ENCODE measurements around the gene RIMBP3C. TPM values are rescaled to one million over a fixed set of nuclear protein-coding genes. Genes with fewer than 3 reads are reported as not detected.
"Not testable (repeated sequence)": the region's sequence is repeated elsewhere in the genome, so short reads cannot be mapped to it uniquely, and the experiment has no call there.

RIMBP3C gene
- 0.08 TPM for total RNA-seq
- long read RNA-seq = 0 reads

GRCh38 chr22:21551361-21551760 lies at the start of gene RIMBP3C:
TSS of gene RIMBP3C (minus strand) at chr22:21551461. CDS start at chr22:21550976, 485 bp downstream.
- intact Hi-C loops (cut with DNase I); DNase-seq (ENCODE audit: low spot score): not testable (repeated sequence)

- intact Hi-C loops (cut with DNase I) = no loop called here
- no peak for DNase-seq (ENCODE audit: low spot score)
These were observed 48.0 kb upstream of the RIMBP3C start for GRCh38 chr22:21599053-21599893.

GRCh38 chr22:21598302-21598701 lies 47.0 kb upstream of the RIMBP3C start:
- DNase-seq (ENCODE audit: low spot score) = no peak
- intact Hi-C loops (cut with DNase I) = no loop called here

- DNase-seq (ENCODE audit: low spot score); intact Hi-C loops (cut with DNase I): not testable (repeated sequence)
These were observed 45.3 kb upstream of the RIMBP3C start for GRCh38 chr22:21596356-21597135.

GRCh38 chr22:21594865-21595452 lies 43.7 kb upstream of the RIMBP3C start:
- intact Hi-C loops (cut with DNase I) = loop anchor here (5.0 kb wide), 1 partner anchor 32 kb away; no protein-coding TSS in a partner anchor
- DNase-seq (ENCODE audit: low spot score) = no peak

- peak; percentile 79 for DNase-seq (ENCODE audit: low spot score)
- intact Hi-C loops (cut with DNase I) = loop anchor here (5.0 kb wide), 1 partner anchor 34 kb away; no protein-coding TSS in a partner anchor
These were observed 42.4 kb upstream of the RIMBP3C start for GRCh38 chr22:21593406-21594232.

GRCh38 chr22:21592422-21592821 lies 41.2 kb upstream of the RIMBP3C start:
- DNase-seq (ENCODE audit: low spot score) = no peak
- intact Hi-C loops (cut with DNase I) = loop anchor here (5.0 kb wide), 1 partner anchor 35 kb away; no protein-coding TSS in a partner anchor

GRCh38 chr22:21591695-21592094 lies 40.4 kb upstream of the RIMBP3C start:
- no peak for DNase-seq (ENCODE audit: low spot score)
- intact Hi-C loops (cut with DNase I) = loop anchor here (5.0 kb wide), 1 partner anchor 36 kb away; no protein-coding TSS in a partner anchor

GRCh38 chr22:21590809-21591641 lies 39.8 kb upstream of the RIMBP3C start:
- no peak for DNase-seq (ENCODE audit: low spot score)
- intact Hi-C loops (cut with DNase I) = loop anchor here (5.0 kb wide), 1 partner anchor 36 kb away; no protein-coding TSS in a partner anchor

GRCh38 chr22:21589396-21589795 lies 38.1 kb upstream of the RIMBP3C start:
- intact Hi-C loops (cut with DNase I) = no loop called here
- DNase-seq (ENCODE audit: low spot score) = no peak

- intact Hi-C loops (cut with DNase I) = no loop called here
- no peak for DNase-seq (ENCODE audit: low spot score)
These were observed 36.7 kb upstream of the RIMBP3C start for GRCh38 chr22:21587803-21588611.

- no peak for DNase-seq (ENCODE audit: low spot score)
- intact Hi-C loops (cut with DNase I) = no loop called here
These were observed 34.1 kb upstream of the RIMBP3C start for GRCh38 chr22:21585389-21585788.

- no peak for DNase-seq (ENCODE audit: low spot score)
- intact Hi-C loops (cut with DNase I) = no loop called here
These were observed 31.8 kb upstream of the RIMBP3C start for GRCh38 chr22:21582801-21583740.

GRCh38 chr22:21581009-21581713 lies 29.9 kb upstream of the RIMBP3C start:
- intact Hi-C loops (cut with DNase I); DNase-seq (ENCODE audit: low spot score): not testable (repeated sequence)

GRCh38 chr22:21580623-21581007 lies 29.4 kb upstream of the RIMBP3C start:
- intact Hi-C loops (cut with DNase I); DNase-seq (ENCODE audit: low spot score): not testable (repeated sequence)

GRCh38 chr22:21579474-21579851 lies 28.2 kb upstream of the RIMBP3C start:
- no peak for DNase-seq (ENCODE audit: low spot score)
- intact Hi-C loops (cut with DNase I) = no loop called here

Measured in cardiac septum (tissue), 1 donor.